GM19468 (cell line): ENCODE measurements around the gene TIGD7.
A peak's percentile ranks its signal among the peaks of the same experiment; 100 is the strongest.
"Not testable (repeated sequence)": the region's sequence is repeated elsewhere in the genome, so short reads cannot be mapped to it uniquely, and the experiment has no call there.

Source experiments
- ATAC-seq: cut with Tn5 transposase; IDR thresholded peaks from one replicate; pipeline ENCODE4 v1.9.1; 2021; ENCODE audit warnings: mild to moderate bottlenecking, moderate library complexity, moderate number of reproducible peaks; ENCODE audit not compliant: unreplicated experiment; ENCODE audit errors: extremely low read depth

Gene TIGD7

DNA sequence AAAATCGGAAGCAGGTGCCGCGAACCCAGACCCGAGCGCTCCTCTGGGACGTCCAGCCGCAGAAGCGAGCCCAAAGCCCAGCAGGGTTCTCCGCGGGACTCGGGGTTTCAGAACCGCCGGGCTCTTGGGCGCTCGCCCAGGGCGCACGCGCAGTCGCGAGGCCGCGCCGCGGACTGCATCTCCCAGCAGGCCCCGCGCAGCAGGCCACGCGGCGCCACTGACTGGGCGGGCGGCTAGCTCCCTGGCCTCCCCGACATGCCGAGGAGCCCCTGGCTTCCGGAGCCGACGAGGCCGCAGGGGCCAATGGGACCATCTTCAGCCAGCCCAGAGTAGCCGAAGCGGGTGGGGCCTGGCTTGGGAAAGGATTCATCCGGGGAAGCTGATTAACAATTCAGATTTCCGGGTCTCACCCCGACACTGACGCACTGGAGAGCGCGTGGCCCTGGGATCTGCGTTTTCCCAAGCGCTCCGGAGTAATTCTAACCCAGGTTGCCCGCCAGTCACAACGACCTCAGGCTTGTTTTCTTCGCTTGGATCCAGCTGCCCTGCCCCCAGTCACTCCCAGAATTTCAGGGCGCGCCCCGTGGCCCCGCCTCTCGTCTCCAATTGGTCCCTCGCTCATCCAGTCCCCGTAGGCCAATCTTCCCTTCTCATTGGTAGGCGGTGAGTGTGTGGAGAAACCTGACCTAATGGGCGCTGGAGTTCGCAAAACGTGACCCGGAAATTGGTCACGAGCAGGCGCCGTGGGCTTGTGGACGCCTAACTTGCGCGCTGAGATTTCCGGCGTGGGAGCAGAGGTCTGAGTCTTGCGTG is 22.3 kb downstream of the TIGD7 start, which contains the start of gene ZNF263:
Gene ZNF263 (plus strand): TSS at position 762 of the 813 bp plus-strand sequence. CDS start 328 bp downstream, outside the sequence.
- ATAC-seq, result peak; percentile 66

DNA sequence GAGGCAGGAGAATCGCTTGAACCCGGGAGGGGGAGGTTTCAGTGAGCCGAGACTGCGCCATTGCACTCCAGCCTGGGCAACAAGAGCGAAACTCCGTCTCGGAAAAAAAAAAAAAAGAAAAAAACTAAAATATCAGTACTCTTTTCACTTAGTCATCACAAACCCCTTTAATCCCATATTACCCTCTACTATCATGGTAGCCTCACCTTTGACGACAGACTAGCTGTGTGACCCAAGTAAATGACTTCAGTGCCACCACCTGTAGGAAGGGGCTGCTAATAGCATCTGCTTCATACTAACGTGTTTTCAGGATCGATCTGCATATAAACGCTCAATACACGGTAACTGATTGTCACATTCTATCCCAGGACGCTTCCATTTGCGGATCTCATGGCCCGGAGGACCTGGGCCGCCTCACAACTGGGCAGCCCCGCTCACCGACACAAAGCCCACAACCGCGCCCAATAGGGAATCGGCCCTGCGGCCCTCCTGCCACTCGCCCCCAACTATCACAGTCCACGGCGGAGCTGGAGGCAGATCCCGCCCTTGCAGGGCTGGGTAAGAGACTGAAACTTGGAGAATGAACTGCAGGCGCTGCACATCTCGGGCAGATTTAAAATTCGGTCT is 23.0 kb downstream of the TIGD7 start:
- ATAC-seq, result peak; percentile 3

DNA sequence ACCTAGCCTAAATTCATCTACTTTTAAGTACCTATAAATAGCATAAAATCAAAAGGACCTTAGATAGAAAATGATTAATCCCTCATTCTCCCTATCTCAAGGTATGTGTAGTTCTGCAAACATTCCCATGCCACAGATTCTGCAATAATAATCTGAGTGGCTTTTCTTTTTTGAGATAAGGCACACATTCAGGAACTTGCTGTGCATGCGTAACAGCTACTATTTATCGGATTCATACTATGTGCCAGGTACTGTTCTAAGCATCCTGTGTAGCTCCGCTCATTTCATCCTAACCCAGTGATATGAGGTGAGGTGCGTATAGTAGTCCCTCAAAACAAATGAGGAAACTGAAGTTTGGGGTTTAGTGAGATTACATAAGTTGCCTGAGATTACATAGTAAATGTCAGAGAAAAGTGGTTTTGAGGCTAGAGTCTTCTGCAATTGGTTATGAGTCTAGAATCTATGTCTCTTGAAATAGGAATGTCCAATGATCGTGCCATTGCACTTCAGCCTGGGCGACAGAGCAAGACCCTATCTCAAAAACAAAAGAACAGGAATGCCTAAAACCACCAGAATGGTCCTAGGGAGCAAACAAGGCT is 23.9 kb downstream of the TIGD7 start:
- no peak for ATAC-seq

DNA sequence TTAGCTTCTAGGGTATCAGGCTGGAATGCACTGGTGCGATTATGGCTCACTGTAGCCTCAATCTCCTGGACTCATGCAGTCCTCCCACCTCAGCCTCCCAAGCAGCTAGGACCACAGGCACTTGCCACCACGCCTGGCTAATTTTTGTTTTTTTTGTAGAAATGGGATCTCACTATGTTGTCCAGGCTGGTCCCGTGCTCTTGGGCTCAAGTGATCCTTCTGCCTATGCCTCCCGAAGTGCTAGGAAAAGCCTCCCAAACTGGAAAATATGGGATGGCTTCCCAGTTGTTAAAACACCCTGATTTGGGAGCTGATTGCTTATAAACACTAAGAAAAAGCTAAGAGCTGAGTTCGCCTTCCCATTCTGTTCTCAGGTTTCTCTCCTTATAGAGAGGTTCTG is 28.6 kb downstream of the TIGD7 start:
- no peak for ATAC-seq

DNA sequence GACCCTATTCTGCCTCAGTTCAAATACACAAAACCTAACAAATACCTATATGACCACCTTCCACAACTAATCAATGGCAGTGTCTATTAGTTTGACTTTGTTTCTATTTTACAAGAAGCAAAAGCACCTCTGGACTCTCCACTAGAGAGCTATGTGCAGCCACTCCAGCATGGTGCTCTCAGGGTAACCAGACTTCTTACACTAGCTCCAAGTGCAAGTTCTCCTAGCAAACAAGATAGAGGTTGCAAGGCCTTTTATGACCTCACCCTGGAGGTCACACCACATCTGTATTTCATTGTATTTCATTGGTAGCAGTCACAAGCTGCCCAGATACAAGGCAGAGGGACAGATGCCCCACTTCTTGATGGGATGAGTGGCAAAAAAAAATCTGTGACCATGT is 30.3 kb downstream of the TIGD7 start:
- no peak for ATAC-seq

DNA sequence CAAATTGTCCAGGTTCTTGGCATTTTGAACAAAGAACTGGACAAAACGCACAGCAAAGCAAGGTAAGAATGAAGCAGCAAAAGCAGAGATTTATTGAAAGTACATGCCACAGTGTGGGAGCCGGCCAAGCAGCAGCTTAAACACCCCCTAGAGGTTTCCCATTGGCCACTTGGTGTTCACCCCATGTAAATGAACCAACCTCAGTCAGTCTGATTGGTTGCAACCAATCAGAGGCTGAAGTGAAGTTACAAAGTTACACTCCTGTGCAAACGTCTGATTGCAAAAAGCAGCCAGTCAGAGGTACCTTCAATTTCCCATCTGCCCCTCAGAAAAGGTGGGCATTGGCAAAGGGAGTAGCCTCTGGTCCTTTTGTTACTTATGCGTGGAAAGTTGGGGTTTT is 30.7 kb downstream of the TIGD7 start:
- ATAC-seq, result no peak

DNA sequence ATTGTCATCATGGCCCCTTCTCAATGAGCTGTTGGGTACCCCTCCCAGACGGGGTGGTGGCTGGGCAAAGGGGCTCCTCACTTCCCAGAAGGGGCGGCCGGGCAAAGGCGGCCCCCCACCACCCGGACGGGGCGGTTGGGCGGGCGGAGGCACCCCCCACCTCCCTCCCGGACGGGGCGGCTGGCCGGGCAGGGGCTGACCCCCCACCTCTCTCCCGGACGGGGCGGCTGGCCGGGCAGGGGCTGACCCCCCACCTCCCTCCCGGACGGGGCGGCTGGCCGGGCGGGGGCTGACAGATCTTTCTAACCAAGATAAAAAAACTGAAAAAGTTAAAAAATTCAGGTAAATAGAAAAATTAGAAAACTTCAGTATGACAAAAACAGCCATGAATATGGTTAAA is 33.9 kb downstream of the TIGD7 start:
- ATAC-seq, result not testable (repeated sequence)

DNA sequence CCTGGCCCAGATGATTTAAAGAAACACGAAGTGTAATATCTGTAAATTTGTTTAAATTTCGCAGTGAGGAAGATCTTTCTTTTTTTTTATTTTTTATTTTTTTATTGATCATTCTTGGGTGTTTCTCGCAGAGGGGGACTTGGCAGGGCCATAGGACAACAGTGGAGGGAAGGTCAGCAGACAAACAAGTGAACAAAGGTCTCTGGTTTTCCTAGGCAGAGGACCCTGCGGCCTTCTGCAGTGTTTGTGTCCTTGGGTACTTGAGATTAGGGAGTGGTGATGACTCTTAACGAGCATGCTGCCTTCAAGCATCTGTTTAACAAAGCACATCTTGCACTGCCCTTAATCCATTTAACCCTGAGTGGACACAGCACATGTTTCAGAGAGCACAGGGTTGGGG is 34.5 kb downstream of the TIGD7 start:
- ATAC-seq, result not testable (repeated sequence)

DNA sequence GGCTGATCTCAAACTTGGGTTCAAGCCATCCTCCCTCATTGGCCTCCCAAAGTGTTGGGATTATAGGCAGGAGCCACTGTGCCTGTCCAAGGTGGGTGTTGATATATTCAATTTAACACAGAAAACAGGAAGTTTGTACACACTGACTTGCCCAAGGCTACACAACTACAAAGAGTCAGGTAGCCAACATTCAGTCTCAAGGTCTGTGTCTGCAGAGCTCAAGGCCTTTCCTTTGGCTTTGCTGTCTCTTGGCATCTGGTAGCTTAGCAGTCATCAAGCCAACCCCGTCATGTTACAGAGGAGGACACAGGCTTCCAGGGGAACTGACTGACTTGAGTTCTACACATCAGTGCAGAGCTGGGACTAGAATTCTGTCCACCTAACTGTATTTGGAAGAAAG is 36.9 kb downstream of the TIGD7 start:
- no peak for ATAC-seq

DNA sequence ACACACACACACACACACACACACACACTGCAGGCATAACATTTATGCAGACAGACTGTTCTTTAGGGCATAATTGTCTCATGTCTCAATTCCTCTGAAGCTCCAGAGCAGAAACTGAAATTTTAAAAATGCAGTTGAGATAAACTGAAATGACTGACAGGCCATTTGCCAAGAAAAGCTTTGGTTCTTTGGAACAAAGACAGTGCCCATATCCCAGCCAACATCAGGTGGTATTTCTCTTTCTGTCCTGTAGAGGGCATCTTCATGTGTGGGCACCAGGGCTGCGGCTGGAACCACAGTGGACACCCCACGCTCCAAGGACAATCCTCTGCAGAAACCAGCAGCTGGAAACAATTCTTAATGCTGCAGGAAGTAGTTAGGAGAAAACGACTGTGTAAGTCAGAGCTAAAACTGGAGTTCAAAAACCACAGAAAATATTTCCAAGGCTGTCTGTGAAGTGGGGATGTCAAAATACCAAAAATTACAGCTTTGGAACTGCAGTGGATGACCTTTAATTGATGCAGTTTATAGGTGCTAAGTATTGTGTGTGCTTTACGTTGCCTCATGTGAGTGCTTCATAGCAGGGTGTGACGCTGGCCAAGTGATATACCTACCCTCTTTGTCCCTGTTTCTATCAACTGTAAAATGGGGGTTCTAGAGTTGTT is 38.2 kb downstream of the TIGD7 start:
- no peak for ATAC-seq

DNA sequence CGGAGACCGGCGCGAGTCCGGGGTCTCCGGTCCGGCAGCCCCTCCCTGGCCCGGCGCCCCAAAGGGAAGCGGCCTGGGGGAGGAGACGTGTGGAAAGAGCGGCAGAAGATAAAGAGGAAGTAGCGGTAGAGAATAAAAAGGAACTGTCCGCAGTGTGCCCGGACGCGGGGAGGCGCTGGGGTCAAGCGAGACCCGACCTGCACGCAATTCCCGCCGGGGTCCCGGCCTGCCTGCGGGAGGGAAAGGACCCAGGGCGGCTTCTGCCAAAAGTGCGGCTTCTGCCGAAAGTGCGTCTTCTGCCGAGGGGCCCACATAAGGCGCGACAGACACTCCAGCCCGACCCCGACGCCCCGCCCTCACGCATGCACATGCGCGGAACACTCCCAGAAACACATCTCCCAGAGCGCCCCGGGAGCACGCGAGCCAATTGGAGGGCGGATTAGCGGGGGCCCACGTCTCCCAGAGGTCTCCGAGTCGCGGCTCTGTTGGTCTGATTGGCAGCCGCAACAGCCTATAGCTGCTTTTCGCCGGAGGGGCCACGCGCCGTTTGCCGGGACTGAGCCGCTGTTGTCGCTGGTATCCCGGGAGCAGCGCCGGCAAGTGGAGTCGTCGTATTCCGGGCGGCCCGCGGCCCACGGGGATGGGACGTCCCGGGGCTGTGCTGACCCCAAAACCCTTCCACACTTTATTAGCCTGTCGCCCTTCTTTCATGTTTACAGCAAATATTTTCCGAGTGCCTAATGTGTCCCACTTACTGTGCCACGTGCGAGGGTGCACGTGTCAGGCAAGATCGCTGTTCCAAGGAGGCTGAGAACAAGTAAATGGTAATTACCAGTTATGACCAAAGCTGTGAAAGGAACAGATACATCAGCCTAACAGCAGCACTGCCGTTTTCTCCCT is 40.8 kb downstream of the TIGD7 start:
- peak; percentile 73 for ATAC-seq

DNA sequence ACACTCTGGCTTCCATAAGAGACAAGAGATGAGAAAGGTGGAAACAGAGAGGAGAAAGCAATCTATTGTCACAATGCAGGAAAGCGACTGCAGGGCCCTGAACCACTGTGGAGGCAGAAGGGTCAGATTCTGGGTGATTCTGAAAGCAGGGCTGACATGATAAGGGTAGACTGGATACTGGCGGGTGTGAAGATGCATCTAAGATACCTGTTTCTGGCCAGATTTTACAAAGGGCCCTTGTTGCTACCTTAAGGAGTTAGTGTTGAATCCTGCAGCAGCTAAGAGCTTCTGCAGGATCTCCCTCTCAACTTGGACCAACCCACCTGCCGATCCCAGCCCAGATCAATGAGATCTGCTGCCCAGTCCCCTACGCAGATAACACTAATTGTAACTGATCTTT is 42.7 kb downstream of the TIGD7 start:
- ATAC-seq, result no peak

DNA sequence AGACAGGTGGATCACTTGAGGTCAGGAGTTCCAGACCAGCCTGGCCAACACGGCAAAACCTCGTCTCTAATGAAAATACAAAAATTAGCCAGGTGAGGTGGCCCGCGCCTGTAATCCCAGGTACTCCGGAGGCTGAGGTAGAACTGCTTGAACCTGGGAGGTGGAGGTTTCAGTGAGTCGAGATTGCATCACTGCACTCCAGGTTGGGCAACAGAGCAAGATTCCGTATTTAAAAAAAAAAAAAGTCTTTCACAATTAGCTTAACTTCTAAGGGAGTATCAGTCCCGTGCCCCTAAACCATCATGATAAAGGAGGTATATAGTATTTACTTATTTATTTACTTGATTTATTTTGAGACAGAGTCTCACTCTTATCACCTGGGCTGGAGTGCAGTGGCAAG is 45.4 kb downstream of the TIGD7 start:
- no peak for ATAC-seq

DNA sequence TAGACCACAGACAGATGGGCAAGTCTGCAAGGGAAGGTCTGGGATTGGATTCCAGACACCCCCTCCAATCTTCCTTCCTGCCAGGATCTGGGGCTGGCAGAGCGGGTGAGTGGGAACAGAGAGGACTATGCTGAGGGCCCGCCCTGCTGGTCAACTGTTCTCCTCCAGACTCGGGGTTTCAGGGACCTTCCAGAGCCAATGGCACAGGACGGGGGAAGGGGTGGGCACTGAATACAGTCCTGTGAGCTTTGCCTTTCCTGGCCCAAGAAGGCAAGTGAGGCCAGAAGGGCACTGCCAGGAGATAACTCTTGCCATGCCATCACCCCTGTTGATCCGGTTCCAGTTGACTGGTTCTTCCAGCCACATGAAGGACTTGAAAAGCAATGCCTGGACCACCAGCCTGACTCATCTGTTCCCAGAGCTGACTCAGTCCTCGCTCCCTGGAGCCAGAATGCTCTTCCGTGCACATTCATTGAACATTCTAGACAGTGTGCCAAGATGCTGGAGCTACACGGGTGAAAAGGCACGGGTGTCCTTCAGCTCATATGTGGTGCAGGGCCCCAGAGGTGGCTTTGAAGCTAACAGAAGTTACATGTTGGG is 48.3 kb downstream of the TIGD7 start:
- no peak for ATAC-seq

DNA sequence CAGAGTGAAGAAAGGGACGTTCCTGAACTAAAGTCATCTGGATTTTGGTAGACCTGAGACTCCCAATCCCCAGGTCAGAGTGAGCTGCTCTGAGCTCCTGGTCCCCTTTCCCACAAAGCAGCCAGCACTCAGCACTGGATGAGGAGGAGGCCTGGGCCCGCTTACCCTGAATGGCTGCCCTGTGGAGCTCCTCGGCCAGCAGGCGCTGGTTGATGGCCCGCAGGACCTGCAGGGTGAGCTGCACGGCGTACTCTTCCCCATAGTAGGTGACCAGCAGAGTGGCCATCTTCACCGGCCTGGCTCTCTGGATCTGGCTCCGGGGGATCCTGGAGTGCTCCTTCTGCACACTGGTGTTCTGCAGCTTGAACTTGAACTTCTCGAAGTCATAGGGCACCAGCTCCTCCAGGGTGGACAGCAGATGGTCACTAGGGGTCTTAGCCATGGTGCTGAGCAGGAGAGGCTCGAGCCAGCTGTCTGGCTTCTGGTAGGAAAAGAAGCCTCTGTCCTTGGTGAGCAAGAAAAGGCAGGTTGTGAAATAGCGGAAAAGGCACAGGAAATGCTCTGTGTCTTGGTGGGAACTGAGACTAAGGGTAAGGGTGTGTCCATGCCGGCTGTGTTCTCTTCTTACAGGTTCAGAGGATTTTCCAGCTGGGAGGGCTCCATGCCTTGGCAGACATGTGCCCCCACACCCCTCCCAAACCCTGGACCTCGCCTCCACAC is 48.9 kb downstream of the TIGD7 start, which contains the start of gene MEFV:
Gene MEFV (minus strand): TSS at position 488 of the 720 bp plus-strand sequence. CDS start 46 bp downstream, at position 442.
- ATAC-seq, result no peak

DNA sequence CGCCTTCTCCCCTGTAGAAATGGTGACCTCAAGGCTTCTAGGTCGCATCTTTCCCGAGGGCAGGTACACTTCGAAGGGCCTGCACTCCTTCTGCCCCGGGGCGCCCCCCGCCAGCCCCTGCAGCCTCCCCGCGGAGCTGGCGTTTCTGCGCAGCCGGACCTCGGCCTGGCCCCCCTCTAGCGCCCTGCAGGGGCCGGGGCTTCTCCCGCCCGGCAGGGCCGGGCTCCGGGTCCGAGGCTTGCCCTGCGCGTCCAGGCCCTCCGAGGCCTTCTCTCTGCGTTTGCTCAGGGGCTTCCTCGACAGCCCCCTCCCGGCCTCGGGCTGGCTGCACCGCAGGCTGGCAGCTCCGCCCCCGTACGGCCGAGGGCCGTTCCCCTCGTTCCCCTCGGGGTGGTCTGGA is 50.9 kb downstream of the TIGD7 start:
- ATAC-seq, result no peak

DNA sequence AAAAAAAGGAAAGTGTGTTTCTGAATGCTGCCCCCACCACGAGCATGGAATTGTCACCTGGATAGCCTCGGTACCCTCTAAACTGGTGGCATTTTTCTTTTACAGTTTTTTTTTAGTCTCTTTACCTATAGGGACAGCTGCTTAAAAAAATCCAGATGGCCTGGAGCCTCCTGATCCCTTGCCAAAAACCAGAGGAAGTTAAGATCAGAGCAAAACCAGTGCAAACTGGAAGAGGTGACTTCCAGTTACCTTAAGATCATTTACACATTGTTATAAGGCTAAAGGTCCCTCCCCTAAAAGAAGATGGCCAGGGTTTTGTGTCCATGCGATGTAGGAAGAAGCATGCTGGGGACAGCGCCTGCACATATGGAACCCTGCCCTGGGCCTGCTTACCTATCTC is 52.3 kb downstream of the TIGD7 start:
- ATAC-seq, result no peak

DNA sequence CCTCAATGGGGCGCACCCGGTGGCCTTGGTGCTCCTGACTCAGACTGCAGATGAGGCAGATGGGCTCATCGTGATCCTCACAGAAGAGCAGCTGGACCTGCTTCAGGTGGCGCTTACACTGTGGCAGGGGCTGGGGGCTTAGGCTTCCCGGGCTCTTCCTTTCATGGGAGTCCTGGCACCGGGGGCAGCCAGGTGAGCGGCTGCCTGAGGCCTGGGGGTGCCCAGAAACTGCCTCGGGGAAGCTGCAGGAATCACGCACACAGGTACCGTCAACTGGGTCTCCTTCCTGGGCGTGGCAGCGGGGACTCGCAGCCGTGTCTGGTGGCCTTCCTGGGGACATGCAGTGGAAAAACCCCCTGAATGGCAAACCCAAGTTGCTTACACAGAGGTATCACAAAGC is 55.8 kb downstream of the TIGD7 start:
- no peak for ATAC-seq

DNA sequence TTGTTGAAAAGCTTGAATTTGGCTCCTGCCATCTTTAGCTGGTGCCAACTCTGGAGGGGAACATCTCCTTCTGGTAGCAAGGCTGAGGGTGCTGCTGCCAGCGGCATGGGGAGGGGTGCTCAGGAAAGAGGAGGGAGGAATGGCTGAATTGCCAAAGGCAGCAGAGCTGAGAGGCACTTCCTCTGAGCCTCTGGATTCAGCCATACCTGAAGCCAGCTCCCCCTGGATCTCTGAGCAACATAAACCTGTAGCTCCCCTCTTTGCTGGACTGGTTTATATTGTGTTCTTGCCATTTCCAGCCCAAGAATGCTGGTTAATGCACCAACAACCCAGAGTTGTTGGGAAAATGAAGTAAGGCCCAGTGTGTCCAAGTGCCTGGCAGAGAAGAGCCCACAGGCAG is 56.2 kb downstream of the TIGD7 start:
- no peak for ATAC-seq
